ENCODE measurements around the gene HINFP.
A peak's percentile ranks its signal among the peaks of the same experiment; 100 is the strongest.

- TF ChIP-seq POLR2AphosphoS5 (IDR thresholded peaks at IDR 0.05; ENCODE audit: low read depth, low read length) (peak; percentile 66; the same call in 1 of the 2 replicates), POLR2A (IDR thresholded peaks at IDR 0.05; ENCODE audit: low read depth, low read length) (peak; percentile 80)
These were observed 47.3 kb downstream of the HINFP start, which contains the start of gene NLRX1 for GRCh38 chr11:119168471-119169281.
